Cardiac muscle cell (in vitro differentiated cells and primary cell): Measurements from ENCODE around the gene VPS39. TPM values are rescaled to one million over a fixed set of nuclear protein-coding genes. Genes with fewer than 3 reads are reported as not detected.

Experiments used
- DNase-seq, 2 donors: peaks; one replicate each; pipeline versions ENCODE4 v3.0.0 to v3.0.0-alpha.2; 2010 to 2017; ENCODE audit warnings: low read depth in 1 of 2, low spot score in 1 of 2
- H3K27ac ChIP-seq: fragments of 200-600 bp; sonication (generic); 2 replicates; pipeline ENCODE4 v1.5.1; 2016
- H3K27me3 ChIP-seq: fragments of 200-600 bp; sonication (generic); 2 replicates; pipeline ENCODE4 v1.6.0; 2016; ENCODE audit warnings: control low read depth
- H3K36me3 ChIP-seq: fragments of 200-600 bp; sonication (generic); 2 replicates; pipeline ENCODE4 v1.5.1; 2016; ENCODE audit warnings: control low read depth
- H3K4me1 ChIP-seq: fragments of 200-600 bp; sonication (generic); 2 replicates; pipeline ENCODE4 v1.8.1; 2017; ENCODE audit warnings: low read depth, mild to moderate bottlenecking, mixed run types
- H3K4me3 ChIP-seq: fragments of 200-600 bp; sonication (generic); 2 replicates; pipeline ENCODE4 v1.5.1; 2016; ENCODE audit warnings: mild to moderate bottlenecking
- H3K9me3 ChIP-seq: fragments of 200-600 bp; sonication (generic); 2 replicates; pipeline ENCODE4 v1.5.1; 2017; ENCODE audit warnings: low read depth, mild to moderate bottlenecking, control low read depth
- CTCF ChIP-seq: IDR thresholded peaks from 2 replicates; pipeline ENCODE4 v1.5.1; 2012; ENCODE audit warnings: low read depth, mild to moderate bottlenecking, low read length
- polyA plus RNA-seq: library from polyadenylated mRNA; unstranded; fragments of >200 nt; fragmentation: Nextera tagmentation; extraction: Ambion mirVana; gene quantifications from 2 replicates; pipeline ENCODE4 v1.2.1, GENCODE V29; 2016
- total RNA-seq: library from RNA; depleted of rRNA; stranded (reverse); fragments of >200 nt; gene quantifications from 2 replicates; pipeline ENCODE4 v1.2.3, GENCODE V29; 2016

The VPS39 gene
- total and polyA plus RNA-seq, 2 experiments from 2014 or later = 45.7 to 56.4 TPM

DNA sequence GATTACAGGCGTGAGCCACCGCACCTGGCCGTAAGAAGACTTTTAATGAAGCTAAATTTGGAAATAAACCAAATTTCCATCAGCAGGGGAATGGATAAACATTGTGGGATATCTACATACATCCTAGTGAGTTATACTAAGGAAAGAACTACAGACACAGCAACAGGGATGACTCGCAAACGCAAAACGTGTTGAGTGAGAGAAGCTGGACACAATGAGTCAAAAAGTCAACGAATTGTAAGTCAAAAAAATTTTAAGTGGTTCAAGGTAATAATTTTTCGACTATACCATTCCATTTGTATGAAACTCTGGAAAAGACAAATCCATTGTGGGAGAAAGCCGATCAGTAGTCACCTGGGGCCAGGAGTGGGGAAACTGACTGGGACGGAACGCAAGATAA lies 71.6 kb downstream of the VPS39 start:
- TF ChIP-seq CTCF = no peak
- Histone ChIP-seq H3K4me3 (no peak overlapping the region), H3K27ac (no peak overlapping the region), H3K4me1 (peaks cover 7% of the 10 kb centered on the region), H3K27me3 (no peaks in the 10 kb centered on the region), H3K36me3 (no peaks in the 10 kb centered on the region), H3K9me3 (no peaks in the 10 kb centered on the region)
- no peak for DNase-seq

GRCh38 chr15:42135351-42135750 lies 72.8 kb downstream of the VPS39 start:
- Histone ChIP-seq H3K9me3 (no peaks in the 10 kb centered on the region), H3K36me3 (no peaks in the 10 kb centered on the region), H3K4me1 (peaks cover 7% of the 10 kb centered on the region), H3K4me3 (no peak overlapping the region), H3K27me3 (peaks cover under 1% of the 10 kb centered on the region), H3K27ac (no peak overlapping the region)
- TF ChIP-seq CTCF = no peak
- no peak for DNase-seq

- no peaks in the 10 kb centered on the region for H3K36me3 ChIP-seq
- peaks cover 7% of the 10 kb centered on the region for H3K4me1 ChIP-seq
- peaks cover 2% of the 10 kb centered on the region for H3K27me3 ChIP-seq
- no peak overlapping the region for H3K4me3 ChIP-seq
- H3K27ac ChIP-seq = no peak overlapping the region
- DNase-seq = no peak
- H3K9me3 ChIP-seq = no peaks in the 10 kb centered on the region
- no peak for TF ChIP-seq CTCF
These were observed 73.4 kb downstream of the VPS39 start for GRCh38 chr15:42134617-42135245.

DNA sequence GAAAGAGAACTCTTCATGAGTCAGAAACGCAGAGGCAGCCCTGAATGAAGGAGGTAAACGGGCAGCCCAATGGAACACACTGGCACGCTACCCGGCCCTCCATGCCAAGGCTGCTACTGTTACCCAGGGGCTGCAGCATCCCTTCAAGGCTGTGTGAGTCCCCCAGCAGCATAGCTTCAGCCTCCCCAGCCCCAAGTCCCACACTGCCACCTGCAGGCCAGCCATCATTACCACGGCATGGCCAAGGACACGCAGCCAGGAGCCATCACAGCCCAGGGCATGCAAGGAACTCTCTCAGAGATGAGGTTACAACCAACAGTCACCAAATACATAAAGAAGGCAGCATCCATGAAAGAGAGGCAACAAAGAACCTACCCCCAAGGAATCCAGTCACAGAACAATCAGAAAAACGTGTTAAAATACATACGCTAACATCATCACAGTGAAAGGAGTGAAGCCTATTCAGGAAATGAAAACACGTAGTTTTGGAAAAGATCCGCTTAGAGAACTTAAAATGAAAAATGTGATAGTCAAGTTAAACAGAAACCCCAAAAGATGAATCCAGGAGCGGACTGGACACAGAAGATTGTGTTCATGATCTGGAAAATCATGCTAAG lies 74.1 kb downstream of the VPS39 start:
- Histone ChIP-seq H3K9me3 (no peaks in the 10 kb centered on the region), H3K27ac (no peak overlapping the region), H3K27me3 (peaks cover 2% of the 10 kb centered on the region), H3K36me3 (no peaks in the 10 kb centered on the region), H3K4me1 (peaks cover 7% of the 10 kb centered on the region), H3K4me3 (no peak overlapping the region)
- peak; percentile 78 for TF ChIP-seq CTCF
- DNase-seq = peak; percentile 57 to 58

- Histone ChIP-seq H3K4me1 (peaks cover 7% of the 10 kb centered on the region), H3K27me3 (peaks cover 2% of the 10 kb centered on the region), H3K36me3 (no peaks in the 10 kb centered on the region), H3K9me3 (no peaks in the 10 kb centered on the region), H3K4me3 (no peak overlapping the region), H3K27ac (no peak overlapping the region)
- no peak for DNase-seq
- no peak for TF ChIP-seq CTCF
These were observed 74.7 kb downstream of the VPS39 start for GRCh38 chr15:42133356-42133755.
